ENCODE data around the gene MAP3K2.
A peak's percentile ranks its signal among the peaks of the same experiment; 100 is the strongest.

The MAP3K2 gene

GRCh38 chr2:127407091-127407490 is 19.3 kb upstream of the MAP3K2 start:
- DNase-seq: no peak

GRCh38 chr2:127406454-127406853 is 18.7 kb upstream of the MAP3K2 start:
- no peak for DNase-seq

GRCh38 chr2:127405255-127405610 is 17.5 kb upstream of the MAP3K2 start:
- DNase-seq: no peak

DNA sequence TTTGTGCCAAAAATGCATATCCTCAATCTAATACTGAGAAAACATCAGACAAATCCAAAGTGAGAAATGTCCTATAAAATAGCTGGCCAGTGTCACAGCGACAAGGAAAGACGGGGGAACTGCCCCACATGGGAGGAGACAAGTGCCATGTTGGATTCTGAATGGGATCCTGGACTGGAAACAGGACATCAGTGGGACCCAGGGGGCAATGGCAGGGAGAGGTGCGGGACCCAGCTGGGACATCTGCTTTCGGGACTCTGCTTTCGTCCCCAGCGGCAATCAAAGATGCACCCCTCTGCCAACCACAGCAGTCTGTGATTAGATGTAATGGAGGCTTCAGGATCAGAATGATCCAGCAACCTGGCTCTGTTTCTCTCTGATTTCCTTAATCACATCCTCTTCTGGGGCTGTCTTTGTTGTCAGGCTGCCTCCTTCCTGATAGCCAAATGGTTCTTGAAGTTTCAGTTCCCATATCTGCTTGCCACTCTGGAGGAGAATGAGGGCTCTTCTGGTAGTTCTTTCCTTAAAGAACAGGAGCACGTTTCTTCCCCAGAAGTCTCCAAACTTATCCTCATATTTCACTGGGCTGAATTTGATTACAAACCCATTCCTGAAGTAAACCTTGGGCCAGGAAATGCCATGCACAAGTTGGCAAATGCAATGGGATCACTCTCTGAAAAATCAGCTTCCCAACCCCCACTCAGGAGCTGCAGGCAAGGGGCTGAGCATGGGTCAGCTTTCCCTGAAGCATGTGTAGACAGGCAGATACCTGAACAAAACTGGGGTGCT is 16.9 kb upstream of the MAP3K2 start:
- DNase-seq: no peak

DNA sequence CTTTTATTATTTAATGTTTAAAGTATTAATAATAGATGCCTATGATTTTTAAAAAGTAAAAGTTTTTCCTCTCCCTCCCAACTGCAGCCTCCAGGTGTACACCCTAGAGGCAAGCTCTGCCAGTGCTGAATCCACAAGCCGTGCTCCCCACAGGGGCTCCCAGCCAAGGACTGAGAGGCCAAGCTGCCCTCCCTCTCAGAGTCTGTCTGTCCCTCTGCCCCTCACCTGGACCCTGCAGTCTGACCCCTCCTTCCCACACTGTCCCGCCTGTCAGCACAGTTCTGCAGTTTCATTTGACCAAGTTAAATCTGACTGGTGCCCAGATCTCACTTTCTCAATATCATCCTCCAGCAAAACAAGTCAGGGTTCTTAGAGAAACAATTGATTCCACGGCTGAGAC is 15.7 kb upstream of the MAP3K2 start:
- no peak for DNase-seq

GRCh38 chr2:127401757-127402695 is 14.3 kb upstream of the MAP3K2 start:
- DNase-seq: no peak

DNA sequence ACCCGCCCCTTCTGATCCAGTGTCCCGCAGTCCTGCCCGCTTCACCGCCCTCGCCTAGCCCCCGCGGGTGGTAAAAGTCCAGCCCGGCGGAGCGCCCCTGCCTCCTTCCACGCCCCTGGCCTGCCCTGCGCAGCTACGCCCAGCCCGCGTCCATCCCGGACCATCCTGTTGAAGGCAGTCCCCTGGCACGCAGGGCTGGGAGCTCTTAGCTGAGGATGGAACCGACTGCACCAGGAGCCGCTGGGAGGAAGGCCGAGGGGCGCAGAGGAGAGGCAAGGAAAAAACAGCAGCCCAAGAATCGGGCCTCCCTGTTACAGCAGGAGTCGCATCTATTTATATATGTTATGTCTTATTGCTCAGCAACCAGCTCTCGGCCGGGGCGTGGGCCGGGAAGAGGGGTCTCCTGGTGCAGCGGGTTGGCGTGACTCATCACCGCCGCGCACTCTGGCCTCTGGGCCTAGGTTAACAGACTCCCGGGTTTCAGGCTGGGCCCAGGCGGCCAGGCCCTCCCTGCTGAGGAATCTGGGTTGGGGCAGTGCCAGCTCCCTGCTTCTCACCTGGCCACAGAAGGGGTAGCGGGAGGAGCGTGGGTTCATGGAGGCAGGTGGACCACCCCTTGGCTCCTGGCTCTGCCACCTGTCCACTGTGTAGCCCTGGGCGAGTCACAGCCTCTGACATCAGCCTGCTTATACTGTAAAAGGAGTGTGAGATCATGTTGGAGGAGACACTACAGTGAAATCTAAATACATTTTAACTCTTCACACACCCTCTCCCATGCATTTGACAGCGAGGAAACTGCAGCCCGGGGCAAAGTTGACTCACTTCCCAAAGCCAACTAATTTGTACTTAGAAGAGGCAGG is 13.4 kb upstream of the MAP3K2 start:
- DNase-seq: no peak

- no peak for DNase-seq
Observed at GRCh38 chr2:127400533-127400896, 12.7 kb upstream of the MAP3K2 start.

GRCh38 chr2:127398239-127398590 is 10.4 kb upstream of the MAP3K2 start:
- no peak for DNase-seq

DNA sequence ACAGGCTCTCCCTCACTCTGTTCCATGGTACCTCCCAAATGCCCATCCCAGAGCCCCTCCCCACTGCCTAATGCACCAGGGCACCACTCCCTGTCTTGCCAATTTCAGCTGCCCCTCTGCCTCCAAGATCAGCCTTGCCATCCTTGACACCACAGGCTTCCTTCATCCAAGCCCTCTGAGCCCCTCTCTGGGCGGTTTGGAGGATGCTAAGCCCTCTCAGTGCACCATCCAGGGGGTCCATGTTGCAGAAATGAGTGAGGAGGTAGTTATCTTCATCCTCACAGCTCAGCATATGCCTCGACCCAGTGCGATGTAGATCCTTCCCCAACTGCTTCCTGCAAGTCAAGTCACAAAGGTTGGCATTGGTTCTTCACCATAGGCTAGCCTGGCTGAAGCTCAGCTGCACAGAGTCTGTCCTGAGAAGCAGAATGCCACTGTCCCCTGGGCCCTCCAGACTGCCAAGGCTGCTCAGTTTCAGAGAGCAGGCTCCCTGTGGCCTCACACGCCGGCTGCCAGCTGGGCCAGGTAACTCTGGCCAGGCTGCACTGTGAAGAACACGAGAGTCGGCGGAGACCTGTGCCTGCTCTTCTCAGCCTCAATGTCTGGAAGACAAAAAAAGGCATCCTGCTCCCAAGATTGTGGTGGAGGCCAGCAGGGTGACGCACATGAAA is 9.9 kb upstream of the MAP3K2 start:
- DNase-seq: no peak

DNA sequence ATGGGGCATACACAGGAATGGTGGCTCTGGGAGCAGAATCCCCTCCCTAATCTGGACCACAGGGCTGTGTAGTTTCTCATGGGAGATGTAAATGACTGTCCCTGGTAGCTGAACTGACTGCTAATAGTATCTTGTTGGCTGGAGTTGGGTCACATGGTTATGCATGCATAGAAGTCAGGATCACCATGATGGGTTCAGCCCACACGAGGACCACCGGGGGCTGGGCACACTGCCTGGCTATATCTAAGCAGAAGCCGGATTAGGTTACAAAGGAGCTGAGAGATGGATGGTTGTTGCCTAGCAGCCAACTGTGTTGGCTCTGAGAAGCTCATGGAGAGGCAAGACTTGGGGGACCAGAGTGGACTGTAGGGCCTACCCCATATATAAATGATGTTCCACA is 6.7 kb upstream of the MAP3K2 start:
- no peak for DNase-seq

- no peak for DNase-seq
Observed at GRCh38 chr2:127392828-127393578, 5.2 kb upstream of the MAP3K2 start.

GRCh38 chr2:127392133-127392827 is 4.5 kb upstream of the MAP3K2 start:
- DNase-seq: no peak

DNA sequence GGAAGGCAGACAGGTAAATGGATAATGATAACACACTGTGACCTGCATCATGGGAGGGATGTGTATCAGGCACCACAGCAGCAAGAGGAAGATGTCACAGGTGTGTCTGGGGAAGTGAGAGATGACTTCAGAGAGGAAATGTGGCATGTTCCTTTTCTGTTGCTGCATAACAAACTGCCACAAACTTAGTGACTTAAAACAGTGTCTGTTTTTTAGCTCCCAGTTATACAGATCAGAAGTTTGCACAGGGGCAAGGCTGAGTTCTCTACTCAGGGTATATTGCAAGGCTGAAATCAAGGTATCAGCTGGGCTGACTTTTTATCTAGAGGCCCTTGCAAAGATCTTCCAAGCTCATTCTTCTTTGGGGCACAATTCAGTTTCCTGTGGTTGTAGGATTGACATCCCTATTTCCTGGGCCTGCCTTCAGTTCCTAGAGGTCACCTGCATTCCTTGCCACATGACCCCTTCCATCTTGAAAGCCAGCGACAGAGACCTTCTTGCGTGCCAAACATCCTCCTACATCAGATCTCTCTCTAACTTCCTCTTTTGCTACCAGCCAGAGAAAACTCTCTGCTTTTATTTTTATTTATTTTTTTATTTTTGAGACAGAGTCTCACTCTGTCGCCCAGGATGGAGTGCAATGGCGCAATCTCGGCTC is 2.1 kb upstream of the MAP3K2 start:
- no peak for DNase-seq

DNA sequence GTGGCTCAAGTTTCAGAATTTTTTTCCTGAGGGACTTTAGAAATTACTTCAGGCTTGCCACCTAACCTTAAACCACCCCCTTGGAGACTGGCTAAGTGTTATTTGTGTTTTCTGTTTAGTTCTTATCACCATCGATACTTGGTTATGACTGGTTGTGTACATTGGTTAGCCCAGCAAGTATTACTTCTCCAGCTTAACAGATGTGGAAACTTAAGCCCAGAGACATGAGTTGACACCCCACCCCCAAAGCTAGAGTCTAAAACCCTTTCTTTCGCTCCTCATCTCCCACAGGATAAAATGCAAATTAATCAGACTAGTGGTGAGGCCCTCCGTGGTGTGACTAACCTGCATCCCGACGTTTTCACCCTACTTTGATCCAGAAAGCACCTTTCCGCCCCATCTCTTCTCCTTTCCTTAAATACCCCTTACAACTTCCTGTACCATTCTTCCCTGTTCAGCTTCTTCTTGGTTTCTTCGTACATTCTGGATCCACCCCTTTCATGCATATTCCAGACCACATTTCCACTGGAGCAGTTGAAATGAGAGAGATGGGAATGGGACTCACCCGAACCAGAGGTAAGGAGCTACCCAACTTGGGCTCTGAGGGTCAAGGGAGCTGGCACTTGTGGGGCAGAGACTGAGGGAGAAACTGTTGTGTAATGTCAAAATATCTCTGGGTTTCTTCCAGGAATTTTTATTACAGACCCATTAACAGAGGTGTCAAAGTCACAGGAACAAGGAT is 819 bp upstream of the MAP3K2 start:
- DNase-seq: no peak

DNA sequence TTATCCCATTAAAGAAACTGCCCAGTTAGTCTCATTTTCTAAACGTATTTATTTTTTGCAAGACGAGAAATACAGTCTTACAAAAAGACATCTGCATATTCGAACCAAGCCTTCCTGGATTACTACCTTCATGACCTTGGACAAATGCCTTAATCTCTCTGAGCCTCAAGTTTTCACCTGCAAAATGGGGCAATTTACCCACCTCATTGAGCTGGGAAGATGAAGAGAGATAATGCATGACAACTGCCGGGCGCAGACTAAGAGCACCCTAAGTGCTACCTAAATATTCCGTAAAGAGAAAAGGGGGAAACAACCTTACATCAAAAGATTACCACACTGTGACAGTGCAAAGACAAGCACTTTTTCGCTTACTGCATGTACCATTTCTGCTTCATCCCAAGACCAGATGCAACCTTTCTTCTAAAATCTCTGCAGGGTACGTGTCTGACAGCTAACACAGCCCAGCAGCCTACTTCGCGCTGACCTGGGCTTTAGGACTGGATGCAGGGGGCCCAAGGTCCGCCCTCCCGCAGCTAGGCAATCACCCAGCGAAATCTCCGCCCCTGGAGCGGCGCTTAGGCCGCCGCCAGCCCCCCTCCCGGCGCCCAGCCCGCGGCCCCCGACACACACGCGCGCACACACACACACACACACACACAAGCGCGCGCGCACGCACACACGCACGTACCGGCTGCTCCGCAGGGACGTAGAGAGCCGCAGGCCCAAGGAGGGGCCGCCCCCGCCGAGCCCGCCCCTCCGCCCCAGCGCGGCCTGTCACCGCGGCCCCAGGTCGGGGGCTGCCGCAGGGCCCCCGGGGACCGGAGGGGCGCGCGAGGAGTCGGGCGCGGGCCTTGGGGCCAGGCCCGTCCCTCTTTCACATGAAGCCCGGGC is 766 bp downstream of the MAP3K2 start:
- peak; percentile 78 for DNase-seq

DNA sequence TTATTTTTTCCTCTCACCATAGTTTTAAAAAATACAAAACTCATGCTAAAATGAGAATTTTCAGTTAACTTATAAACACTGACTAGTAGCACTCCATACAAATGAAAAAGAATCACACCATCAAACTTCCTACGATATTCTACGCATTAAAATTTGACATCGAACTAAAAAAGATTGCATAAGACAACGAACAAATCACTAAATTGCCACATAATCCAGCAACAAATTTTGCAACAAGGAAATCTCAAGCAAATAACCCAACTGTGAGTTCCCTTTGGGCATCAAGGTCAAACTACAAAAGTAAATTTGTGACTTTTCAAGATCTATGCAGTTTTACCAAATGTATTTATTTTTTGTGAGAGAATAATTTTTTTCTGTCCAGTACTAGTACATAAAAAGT is 1.5 kb downstream of the MAP3K2 start:
- no peak for DNase-seq

GRCh38 chr2:127384529-127384928 is 3.2 kb downstream of the MAP3K2 start:
- DNase-seq: no peak

- DNase-seq: no peak
Observed at GRCh38 chr2:127382831-127383230, 4.9 kb downstream of the MAP3K2 start.

Data from NCI-H526 treated with DMSO at 0.1 percent for 48 hours (cell line).